Measurements from ENCODE around the gene ZFP62.

The ZFP62 gene

DNA sequence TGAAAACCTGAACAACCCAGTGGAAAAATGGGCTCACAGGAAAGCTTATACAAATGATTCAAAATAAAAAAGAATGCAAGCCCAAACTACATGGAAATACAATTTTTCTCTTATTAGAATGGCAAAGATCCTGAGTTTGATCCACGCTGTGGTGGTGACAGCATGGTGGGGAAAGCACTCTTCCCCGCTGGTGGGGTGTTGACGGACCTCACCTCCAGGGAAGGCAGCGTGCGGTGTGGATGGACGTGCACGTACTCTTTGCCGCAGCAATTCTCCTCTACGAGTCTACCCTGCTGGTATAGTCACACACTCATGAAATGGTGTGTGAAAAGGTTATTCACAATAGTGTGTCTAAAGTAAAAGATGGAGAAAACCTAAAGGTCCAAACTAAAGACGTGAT lies 5.9 kb upstream of the ZFP62 start:
- DNase-seq, result no peak

DNA sequence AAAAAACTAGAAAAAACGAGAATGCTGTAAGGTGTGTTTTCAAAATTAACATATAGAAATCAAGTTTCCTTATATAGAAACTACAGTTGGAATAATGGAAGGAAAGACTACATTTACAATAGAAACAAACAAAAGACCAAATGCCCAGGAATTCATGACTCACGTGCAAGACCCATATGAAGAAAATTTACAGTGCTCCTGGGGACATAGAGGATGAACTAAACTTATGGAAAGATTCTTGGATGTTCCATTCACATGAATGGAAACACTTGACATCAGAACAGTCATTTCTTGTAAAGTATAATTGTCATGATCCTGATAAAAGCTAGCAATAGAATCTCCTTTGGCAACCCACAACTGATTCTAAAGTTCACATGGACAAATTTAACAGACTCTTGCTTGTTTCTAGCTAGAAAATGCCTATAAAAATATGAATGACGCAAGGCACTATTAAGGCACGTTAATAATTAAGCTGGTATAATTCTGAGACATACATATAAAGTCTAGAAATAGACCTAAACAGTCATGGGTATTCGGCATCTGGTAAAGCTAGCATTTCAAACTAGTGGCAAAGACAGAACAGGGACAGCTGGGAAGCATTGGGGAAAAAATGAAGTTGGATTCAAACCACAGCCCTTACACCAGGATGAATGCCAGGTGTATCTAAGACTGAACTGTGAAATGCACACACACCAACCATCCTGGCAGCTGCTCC lies 5.1 kb upstream of the ZFP62 start:
- DNase-seq, result no peak

GRCh38 chr5:180862645-180863044 lies 1.6 kb upstream of the ZFP62 start:
- no peak for DNase-seq

DNA sequence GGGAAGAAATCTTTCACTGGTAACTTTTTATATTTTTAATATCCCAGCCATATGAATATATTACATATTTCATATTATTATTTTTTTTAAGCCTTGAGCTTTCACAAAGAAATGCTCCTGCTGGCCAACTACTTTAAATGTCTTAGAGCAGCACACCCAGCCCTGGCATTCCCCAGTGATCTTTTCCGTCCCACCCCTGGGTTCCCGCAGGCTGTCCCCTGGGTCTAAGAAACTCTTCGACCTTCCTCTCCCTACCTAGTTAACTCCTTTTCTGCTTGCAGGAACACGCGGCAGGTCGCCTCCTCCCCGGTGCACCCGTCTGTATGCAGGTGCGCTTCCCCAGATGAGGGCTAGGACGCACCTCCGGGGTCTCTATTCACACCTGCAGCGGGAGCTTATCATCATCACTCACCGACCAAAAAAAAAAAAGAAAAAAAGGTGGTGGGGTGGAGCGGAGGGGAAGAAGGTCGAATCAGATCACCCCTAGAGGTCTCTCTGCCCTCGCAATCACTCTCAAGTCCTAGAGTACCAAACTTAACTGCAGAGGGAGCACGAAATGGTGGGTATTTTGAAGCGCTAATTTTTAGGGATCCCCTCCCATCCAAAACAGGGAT lies 696 bp downstream of the ZFP62 start:
- peak; percentile 32 to 54 for DNase-seq

DNA sequence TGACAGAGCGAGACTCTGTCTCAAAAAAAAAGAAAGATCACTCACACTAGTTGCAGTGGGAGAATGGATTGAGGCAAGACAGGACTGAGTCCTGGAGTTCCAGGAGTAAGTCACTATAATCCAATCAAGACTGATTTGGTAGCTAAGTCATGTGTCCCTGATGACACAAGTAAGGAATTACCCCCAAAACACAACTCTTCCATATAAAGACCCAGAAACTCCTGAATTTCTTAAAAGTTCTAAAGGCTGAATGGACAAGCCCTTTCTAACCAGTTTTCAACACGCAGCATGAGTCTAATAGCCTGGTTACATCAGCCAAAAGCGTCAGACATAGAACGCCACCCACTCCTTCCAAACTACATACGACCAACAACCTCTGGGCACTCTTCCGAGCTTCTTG lies 2.5 kb downstream of the ZFP62 start:
- DNase-seq, result no peak

- no peak for DNase-seq
Measured at GRCh38 chr5:180853848-180854176, 7.3 kb downstream of the ZFP62 start.

DNA sequence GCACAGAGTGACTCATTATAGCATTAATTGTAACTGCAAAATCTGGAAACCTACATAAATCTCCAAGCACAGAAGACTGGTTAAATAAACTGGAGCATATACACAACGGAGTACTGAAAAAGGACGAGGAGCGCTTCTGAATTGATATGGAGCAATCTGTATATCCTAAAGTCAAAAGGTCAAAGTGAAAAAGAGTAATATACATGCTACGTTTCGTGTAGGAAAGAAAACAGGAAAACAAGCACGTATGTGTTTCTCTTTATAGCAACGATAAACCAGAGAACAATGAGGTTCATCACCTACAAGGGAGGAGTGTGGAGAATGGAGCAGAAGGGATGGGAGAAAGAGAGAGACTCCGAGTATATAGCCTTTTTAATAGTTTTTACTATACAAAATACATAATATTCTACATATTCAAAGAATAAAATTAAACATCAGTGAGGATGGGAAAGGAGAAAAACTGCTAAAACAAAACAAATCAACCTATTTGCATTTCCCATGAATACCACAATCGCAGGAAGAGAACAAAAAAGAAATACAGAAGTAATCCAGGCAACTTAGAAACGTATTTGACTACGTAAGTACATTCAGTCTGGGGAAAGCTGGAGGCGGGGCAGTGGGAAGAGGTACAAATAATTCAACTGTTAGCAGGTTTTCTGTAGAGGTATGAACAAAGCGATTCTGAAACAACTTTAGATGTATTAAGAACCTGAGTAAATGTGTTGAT lies 7.8 kb downstream of the ZFP62 start:
- DNase-seq, result no peak

GRCh38 chr5:180852495-180852894 lies 8.6 kb downstream of the ZFP62 start:
- no peak for DNase-seq

- DNase-seq, result no peak
Measured at GRCh38 chr5:180850434-180851078, 10.5 kb downstream of the ZFP62 start.

GRCh38 chr5:180849827-180850226 lies 11.2 kb downstream of the ZFP62 start:
- DNase-seq, result no peak

DNA sequence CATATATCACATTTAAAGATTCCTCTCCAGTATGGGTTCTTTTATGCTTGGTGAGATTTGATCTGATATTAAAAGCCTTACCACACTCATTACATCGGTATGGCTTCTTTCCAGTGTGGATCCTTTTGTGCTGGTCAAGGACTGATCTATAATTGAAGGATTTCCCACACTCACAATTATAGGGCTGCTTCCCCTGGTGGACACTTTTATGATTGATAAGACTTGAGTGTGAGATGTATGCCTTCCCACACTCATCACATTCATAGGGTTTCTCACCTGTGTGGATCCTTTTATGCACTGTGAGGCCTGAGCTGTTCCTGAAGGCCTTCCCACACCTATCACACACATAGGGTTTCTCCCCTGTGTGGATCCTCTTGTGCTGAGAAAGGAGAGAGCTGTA lies 12.2 kb downstream of the ZFP62 start:
- DNase-seq, result no peak

DNA sequence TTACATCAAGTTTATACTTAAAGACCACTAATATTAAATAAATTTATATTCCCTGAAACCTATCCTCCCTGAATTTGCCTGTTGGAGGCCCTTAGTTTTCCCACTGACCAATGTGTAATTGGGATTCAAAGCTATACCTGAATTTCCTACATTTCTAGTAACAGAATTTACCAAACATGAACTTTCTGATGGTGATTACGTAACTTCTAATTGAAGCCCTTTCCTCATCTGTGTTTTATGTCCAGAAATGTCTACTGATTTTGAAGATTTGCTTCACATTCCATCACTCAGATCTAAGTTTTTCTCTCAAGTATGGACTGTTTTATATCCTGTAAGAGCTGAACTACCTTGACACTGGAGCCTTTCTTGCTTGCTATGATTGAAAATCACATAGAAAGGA lies 12.8 kb downstream of the ZFP62 start:
- DNase-seq, result no peak

DNA sequence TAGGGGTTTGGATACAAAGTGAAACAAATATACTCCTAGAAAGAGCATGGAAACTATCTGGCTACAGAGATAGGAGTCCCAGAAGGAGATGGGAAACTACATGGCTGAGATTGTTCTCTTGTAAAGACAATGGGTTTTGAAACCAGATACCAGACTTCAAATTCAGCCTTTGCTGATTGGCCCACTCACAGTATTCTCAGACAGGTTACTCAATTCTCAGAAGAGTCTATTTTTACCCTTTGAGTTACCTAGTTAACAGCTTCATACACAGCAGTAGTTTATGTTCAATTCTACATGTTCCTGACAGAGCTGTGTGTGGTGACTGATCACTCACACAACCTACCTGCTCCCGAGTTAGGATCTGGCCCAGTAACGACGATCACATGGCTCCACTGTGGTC lies 14.1 kb downstream of the ZFP62 start:
- no peak for DNase-seq

GRCh38 chr5:180844858-180845257 lies 16.2 kb downstream of the ZFP62 start:
- DNase-seq, result no peak

GRCh38 chr5:180844432-180844831 lies 16.6 kb downstream of the ZFP62 start:
- DNase-seq, result no peak

DNA sequence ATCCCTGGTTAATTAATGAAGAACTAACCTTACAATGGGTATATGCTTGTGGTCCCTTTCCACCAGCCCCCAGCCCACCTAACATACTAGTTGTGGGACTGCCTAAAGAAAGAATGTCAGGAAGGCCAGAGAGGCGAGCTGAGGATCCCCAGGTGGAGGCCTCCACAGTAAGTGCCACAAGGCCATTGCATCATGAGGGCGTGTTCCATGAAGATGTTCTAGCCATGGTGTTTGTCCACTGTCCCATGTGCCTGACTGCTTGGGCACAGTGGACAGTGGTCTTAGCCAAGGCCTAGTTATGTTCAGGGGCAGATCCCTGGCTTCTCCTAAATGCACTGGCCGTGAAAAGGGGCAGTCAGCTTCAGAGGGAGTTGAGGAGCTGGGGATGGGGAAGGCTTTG lies 21.1 kb downstream of the ZFP62 start:
- DNase-seq, result no peak

DNA sequence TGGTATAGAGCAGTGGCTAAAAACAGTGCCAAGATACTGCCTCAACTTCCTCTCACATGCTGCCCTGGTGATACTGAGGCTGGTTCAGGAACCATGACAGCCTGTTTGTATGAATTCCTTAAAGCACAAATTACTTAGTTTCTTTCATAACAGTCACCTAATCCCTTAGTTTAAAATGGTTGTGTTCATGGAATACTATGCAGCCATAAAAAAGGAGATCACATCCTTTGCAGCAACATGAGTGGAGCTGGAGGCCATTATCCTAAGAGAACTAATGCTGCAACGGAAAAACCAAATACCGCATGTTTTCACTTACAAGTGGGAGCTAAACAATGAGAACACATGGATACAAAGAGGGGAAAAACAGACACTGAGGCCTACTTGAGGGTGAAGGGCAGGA lies 21.8 kb downstream of the ZFP62 start:
- DNase-seq, result no peak

GRCh38 chr5:180837478-180837877 lies 23.6 kb downstream of the ZFP62 start:
- no peak for DNase-seq

DNA sequence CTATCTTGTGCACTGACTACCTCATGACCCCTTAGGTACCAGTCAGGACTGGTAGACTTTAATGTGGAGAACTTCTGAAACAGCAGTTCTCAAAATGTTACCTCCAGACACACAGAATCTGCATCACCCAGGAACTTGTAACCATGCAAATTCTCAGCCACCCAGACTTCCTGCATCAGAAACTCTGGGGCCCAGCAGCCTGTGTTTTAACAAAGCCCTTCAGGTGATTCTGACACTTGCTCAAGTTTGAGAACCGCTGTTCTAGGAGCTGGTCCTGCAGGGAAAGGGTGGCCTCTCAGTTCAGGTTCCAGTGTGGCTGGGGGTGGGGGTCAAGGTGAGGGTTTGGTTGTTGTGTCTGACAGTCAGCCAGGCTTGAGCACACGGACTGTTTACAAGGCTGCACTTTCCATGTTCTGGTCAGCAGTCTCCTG lies 28.4 kb downstream of the ZFP62 start:
- no peak for DNase-seq

- DNase-seq, result peak in 1 of 2 experiments; percentile 50
Measured at GRCh38 chr5:180831139-180832093, 29.7 kb downstream of the ZFP62 start.

- DNase-seq, result no peak
Measured at GRCh38 chr5:180830253-180831138, 30.6 kb downstream of the ZFP62 start.

GRCh38 chr5:180829726-180830125 lies 31.4 kb downstream of the ZFP62 start:
- DNase-seq, result no peak
